ENCODE results near the gene ZNF502.
A peak's percentile ranks its signal among the peaks of the same experiment; 100 is the strongest.

The ZNF502 gene

GRCh38 chr3:44772099-44772442 is 59.6 kb downstream of the ZNF502 start:
- H2AK5ac ChIP-seq (ENCODE audit: low read length) = no peak overlapping the region
- no peak overlapping the region for H3K56ac ChIP-seq (ENCODE audit: low read length)
- no peak overlapping the region for H3K4ac ChIP-seq (ENCODE audit: low read depth, low read length)
- no peak overlapping the region for H4K5ac ChIP-seq (ENCODE audit: low read length)
- H3K23ac ChIP-seq (ENCODE audit: low read length) = no peak overlapping the region
- peak; percentile 26 for DNase-seq
- no peak overlapping the region for H3K9ac ChIP-seq (ENCODE audit: low read length)
- H3K27me3 ChIP-seq (ENCODE audit: insufficient read depth, low read length, poor library complexity) = peaks cover 2% of the 10 kb centered on the region
- H3K79me2 ChIP-seq (ENCODE audit: control insufficient read depth, insufficient read depth, low read length) = peaks cover 5% of the 10 kb centered on the region
- H2BK5ac ChIP-seq (ENCODE audit: low read length) = no peak overlapping the region
- H3K36me3 ChIP-seq (ENCODE audit: control insufficient read depth, insufficient read depth, low read length) = peaks cover 2% of the 10 kb centered on the region
- H3K79me1 ChIP-seq (ENCODE audit: low read length) = peaks cover 13% of the 10 kb centered on the region
- H3K27ac ChIP-seq (ENCODE audit: low read depth, low read length) = no peak overlapping the region
- H3K18ac ChIP-seq (ENCODE audit: low read length) = no peak overlapping the region
- no peak overlapping the region for H4K8ac ChIP-seq (ENCODE audit: low read depth, low read length)
- H2BK15ac ChIP-seq (replicated peaks; ENCODE audit: low read depth) = no peak overlapping the region
- no peak overlapping the region for H2BK120ac ChIP-seq (ENCODE audit: low read depth, low read length)
- no peak overlapping the region for H3K4me3 ChIP-seq (ENCODE audit: low read length)
- WGBS (ENCODE audit: extremely low coverage, insufficient coverage, low lambda C conversion rate) = no CpG with 5 or more reads among the region's 1 CpG
- H3K4me2 ChIP-seq (ENCODE audit: low read length) = no peak overlapping the region
- no peaks in the 10 kb centered on the region for H3K4me1 ChIP-seq (ENCODE audit: control insufficient read depth, low read depth, low read length)
